Measurements from ENCODE around the gene NHP2.
"Not testable (repeated sequence)": the region's sequence is repeated elsewhere in the genome, so short reads cannot be mapped to it uniquely, and the experiment has no call there.

NHP2 gene

GRCh38 chr5:178153530-178154340 lies at the start of gene NHP2:
NHP2 (minus strand) TSS chr5:178153885; CDS start chr5:178153817, 68 bp downstream.
- DNase-seq, result peak; percentile 96

GRCh38 chr5:178202541-178202940 lies 48.9 kb upstream of the NHP2 start:
- no peak for DNase-seq

DNA sequence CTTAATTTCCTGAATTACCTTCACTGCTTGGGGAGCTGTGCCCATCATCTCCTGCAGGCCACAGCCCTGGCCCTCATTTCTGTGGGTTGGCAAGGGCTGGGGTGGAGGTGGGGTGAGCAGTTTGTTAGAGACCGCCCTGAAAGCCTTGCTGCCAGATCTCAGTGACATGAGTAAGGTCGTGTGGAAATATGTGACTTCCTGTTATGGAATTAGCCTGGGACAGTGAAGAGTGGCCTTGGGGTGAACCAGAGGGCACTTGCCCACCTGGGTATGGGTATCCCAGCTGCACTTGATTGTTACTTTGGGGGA lies 48.2 kb upstream of the NHP2 start:
- no peak for DNase-seq

DNA sequence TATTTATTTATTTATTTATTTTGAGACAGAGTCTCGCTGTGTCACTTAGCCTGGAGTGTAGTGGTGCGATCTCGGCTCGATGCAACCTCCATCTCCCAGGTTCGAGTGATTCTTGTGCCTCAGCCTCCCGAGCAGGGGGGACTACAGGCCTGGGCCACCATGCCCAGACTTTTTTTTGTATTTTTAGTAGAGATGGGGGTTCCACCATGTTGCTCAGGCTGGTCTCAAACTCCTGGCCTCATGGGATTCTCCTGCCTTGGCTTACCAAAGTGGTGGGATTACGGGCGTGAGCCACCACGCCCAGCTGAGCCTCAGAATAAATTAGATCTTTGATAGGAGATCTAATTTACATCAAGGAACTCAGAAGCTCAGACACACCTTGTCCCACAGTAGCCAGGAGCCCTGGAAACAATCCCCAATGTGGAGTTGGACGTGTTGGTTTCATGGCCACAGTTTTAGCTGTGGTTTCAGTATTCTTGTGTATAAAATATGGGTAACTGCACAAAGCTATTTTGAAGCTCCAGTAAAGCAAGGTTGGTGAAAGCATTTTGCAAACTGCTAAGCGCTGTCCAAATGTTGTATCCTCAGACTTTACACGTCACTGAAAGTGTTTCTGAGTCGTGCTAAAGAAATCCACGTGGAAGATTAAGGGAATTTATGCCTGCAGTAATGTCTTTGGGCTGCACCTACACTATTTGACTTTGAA lies 47.7 kb upstream of the NHP2 start:
- DNase-seq, result no peak

DNA sequence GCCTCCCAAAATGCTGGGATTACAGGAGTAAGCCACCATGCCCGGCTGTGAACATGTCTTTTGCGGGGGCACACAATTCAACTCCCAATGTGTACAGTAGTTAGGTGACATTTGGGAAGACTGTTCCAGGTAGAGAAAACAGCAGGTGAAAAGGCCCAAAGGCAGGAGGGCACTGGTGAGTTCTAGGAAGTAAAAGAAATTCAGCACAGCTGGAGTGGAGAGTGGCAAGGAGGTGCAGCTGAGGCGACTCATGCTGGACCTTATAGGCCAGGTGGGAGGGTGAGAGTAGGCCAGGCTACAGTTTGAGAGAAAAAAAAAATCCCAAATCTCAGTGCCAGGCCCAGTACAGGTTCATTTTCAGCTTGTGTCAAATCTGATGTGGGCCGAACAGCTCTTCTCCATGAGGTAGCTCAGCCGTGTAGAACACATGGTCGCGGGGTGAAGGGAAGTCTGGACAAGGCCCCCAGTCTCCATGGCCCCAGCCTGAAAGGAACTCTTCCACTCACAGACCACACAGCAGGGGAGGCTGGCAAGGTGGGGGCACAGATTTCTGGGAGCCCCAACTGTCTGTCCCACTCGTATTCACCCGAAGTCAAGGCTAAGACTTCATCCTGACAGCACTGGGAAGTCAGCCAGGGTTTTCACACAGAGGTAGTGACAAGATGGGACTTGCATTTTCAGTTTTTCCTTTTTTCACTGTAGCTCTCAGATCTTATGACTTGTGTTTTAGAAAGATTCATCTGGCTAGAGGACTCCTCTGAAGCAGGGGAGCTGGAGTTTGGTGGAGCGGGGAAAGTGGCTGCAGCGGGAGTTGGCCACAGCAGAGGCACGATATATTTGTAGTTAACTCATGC lies 46.1 kb upstream of the NHP2 start:
- DNase-seq, result no peak

DNA sequence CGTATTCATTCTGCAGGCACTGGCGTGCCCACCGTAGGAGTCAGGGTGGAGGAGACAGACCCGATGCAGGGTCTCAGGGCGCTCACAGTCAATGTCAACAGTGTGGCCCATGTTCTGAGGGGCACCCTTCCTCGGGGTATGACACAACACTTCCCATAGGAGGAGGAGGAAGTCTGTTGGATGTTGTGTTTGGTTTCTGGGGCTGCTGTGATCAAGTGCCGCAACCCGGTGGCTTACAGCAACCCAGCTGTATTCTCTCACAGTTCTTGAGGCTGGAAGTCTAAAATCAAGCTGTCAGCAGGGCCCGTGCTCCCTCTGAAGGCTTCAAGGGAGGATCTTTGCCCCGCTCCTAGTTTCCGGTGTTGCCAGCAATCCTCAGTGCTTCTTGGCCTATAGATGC lies 45.0 kb upstream of the NHP2 start:
- DNase-seq, result no peak

GRCh38 chr5:178198151-178198550 lies 44.5 kb upstream of the NHP2 start:
- not testable (repeated sequence) for DNase-seq

GRCh38 chr5:178196986-178197385 lies 43.3 kb upstream of the NHP2 start:
- DNase-seq, result no peak

- no peak for DNase-seq
Measured at GRCh38 chr5:178196281-178196812, 42.7 kb upstream of the NHP2 start.

GRCh38 chr5:178194026-178194425 lies 40.3 kb upstream of the NHP2 start:
- no peak for DNase-seq

- DNase-seq, result no peak
Measured at GRCh38 chr5:178193251-178193809, 39.6 kb upstream of the NHP2 start.

DNA sequence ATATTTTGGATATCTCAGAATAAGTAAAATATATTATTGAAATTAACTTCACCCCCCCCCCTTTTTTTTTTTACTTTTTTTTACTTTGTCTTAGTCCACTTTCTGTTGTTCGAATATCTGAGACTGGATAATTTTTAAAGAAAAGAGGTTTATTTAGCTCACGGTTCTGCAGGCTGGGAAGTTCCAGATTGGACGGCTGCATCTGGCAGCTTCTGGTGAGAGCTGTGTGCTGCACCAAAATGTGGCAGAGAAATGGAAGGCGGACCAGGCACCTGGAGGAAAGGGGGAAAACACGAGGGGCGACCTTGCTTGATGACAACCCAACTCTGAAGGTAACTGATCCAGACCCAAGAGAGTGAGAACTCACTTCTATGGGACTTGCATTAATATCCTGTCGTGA lies 39.1 kb upstream of the NHP2 start:
- DNase-seq, result no peak

- DNase-seq, result peak; percentile 33
Measured at GRCh38 chr5:178192244-178192643, 38.6 kb upstream of the NHP2 start.

GRCh38 chr5:178191661-178192060 lies 38.0 kb upstream of the NHP2 start:
- no peak for DNase-seq

GRCh38 chr5:178189433-178189832 lies 35.7 kb upstream of the NHP2 start:
- DNase-seq, result no peak

DNA sequence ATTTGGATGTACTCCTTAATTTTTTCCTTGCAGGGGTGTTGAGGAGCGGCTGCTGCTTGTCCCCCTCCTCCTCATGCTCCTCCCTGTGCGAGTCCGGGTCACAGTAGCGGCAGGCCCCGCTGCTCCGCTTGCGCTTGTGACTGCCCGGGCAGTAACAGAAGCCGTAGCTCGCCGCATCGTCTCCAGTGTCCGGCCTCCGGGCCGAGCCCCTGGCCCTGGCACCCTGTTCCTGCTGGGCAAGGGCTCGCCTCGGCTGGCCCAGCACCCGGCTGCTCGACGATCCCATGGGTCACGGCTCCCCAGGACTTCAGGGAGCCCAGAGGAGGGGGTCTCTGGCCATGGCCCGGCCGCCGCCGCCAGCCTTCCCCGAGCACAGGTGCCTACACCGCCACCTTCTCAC lies 33.3 kb upstream of the NHP2 start, which contains the start of gene GMCL2:
GMCL2 (minus strand) TSS at position 358 of the 400 bp plus-strand sequence; CDS start at position 286, 72 bp downstream.
- DNase-seq, result no peak

GRCh38 chr5:178186427-178186826 lies 32.7 kb upstream of the NHP2 start:
- no peak for DNase-seq

DNA sequence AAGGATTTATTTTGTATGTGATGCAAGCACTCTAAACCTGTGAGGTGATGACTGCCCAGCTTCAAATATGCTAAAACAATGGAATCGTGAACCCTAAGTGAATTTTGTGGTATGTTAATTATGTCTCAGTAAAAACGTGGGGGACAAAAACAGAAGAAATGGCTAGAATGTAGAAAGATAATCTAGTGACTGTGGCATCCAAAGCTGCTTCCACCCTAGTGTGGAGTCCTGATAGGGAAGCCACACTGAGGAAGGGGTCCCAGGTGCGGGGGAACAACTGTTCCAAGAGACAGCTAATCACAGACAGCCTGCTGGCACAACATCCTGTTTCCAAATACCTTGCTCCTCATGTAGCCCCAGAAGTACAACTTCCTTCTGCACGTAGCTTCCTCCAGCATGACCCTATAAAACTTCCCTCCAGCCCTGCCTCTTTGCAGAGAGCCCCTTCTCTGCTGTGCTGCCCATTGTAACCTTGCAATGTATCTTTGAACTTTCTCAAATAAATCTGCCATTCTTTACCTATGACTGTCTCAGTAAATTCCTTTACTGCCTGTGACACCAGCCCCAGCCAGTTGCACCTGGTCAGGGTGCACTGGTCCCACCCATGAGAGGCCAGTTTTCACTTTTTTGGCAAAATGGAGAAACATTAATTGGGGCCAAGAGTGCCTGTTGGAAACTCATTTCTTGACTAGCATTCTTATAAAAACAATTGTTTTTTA lies 28.6 kb upstream of the NHP2 start:
- DNase-seq, result no peak

DNA sequence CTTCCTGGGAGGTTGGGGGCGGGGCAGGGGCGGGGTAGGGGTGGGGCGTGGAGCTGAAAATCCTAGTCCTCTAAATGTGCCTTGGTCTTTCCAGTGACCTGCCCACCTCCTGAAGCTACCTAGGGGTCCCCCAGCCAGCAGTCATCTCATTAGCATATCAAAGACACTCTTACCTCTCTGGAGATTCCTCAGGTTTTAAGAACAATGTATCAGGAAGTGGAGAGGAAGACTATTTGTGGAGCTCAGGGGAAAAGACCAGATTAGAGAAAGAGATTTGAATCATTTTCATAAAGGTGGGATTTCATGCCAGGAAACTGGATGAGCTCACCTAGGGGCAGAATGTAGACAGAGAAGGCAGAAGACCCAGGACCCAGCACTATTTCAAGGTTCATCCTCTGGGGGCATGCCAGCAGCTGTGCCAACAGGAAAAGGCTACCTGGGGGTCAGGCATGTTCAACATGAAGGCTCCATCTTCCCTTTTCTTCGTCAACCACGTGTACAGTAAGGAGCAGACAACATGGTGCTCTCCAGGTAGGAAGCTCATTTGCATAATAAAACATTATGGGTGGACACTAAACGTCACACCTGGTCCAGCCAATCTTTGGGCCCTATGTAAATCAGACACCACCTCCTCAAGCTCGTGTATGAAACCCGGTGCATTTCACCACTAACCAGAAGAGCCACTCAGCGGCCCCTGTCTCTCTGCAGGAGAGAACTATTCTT lies 26.6 kb upstream of the NHP2 start:
- DNase-seq, result peak; percentile 19

- DNase-seq, result no peak
Measured at GRCh38 chr5:178177569-178177968, 23.9 kb upstream of the NHP2 start.

GRCh38 chr5:178176791-178177190 lies 23.1 kb upstream of the NHP2 start:
- no peak for DNase-seq
